Neuronal stem cell (in vitro differentiated cells): ENCODE results near the gene SLC40A1.

Experiments used
- DNase-seq: peaks from one replicate; pipeline ENCODE4 v3.0.0-alpha.2; 2013; ENCODE audit warnings: low spot score
- H2AFZ ChIP-seq: one replicate; pipeline ENCODE4 v1.6.1; 2013; ENCODE audit warnings: mild to moderate bottlenecking, low read length, inconsistent platforms
- H2AK5ac ChIP-seq: 2 replicates; pipeline ENCODE4 v1.6.1; 2013; ENCODE audit warnings: low read depth, mild to moderate bottlenecking, inconsistent platforms, low read length, moderate library complexity, mixed read lengths
- H2BK120ac ChIP-seq: 2 replicates; pipeline ENCODE4 v1.6.1; 2013; ENCODE audit warnings: low read depth, mild to moderate bottlenecking, inconsistent platforms, low read length, moderate library complexity, mixed read lengths
- H2BK12ac ChIP-seq: one replicate; pipeline ENCODE4 v1.6.1; 2013; ENCODE audit warnings: low read length, inconsistent platforms
- H2BK15ac ChIP-seq: 2 replicates; pipeline ENCODE4 v1.6.1; 2013; ENCODE audit warnings: mild to moderate bottlenecking, low read length, inconsistent platforms, mixed read lengths
- H2BK5ac ChIP-seq: one replicate; pipeline ENCODE4 v1.6.1; 2013; ENCODE audit warnings: inconsistent platforms, mild to moderate bottlenecking, low read length, moderate library complexity
- H3K14ac ChIP-seq: one replicate; pipeline ENCODE4 v1.6.1; 2013; ENCODE audit warnings: low read length, inconsistent platforms
- H3K18ac ChIP-seq: 2 replicates; pipeline ENCODE4 v1.6.1; 2013; ENCODE audit warnings: low read length, inconsistent platforms
- H3K23ac ChIP-seq: 2 replicates; pipeline ENCODE4 v1.6.1; 2013; ENCODE audit warnings: low read depth, mild to moderate bottlenecking, mixed read lengths, low read length, inconsistent platforms; ENCODE audit not compliant: poor library complexity
- H3K27ac ChIP-seq: replicated peaks from 3 replicates; pipeline ENCODE4 v1.5.1; 2013; ENCODE audit warnings: low read length, inconsistent platforms
- H3K27me3 ChIP-seq, 3 experiments: 2 replicates each; pipeline ENCODE4 v1.6.1; 2013; ENCODE audit warnings: low read length in 3 of 3, mild to moderate bottlenecking in 2 of 3, inconsistent platforms in 1 of 3, low read depth in 1 of 3, mixed read lengths in 1 of 3, moderate library complexity in 1 of 3; ENCODE audit not compliant: control insufficient read depth in 3 of 3, insufficient read depth in 3 of 3
- H3K36me3 ChIP-seq, 2 donors: replicated peaks in 1 of 2; 2 replicates each; pipeline ENCODE4 v1.6.1; 2013; ENCODE audit warnings: low read length in 2 of 2; ENCODE audit not compliant: control insufficient read depth in 2 of 2, insufficient read depth in 2 of 2
- H3K4ac ChIP-seq: 2 replicates; pipeline ENCODE4 v1.6.1; 2013; ENCODE audit warnings: inconsistent platforms, mild to moderate bottlenecking, low read length, moderate library complexity
- H3K4me1 ChIP-seq, 2 donors: 1 replicate in 1 of 2; 2 replicates in 1 of 2; pipeline ENCODE4 v1.6.1; 2013; ENCODE audit warnings: low read length in 2 of 2, low read depth in 1 of 2; ENCODE audit not compliant: control insufficient read depth in 2 of 2, insufficient read depth in 1 of 2
- H3K4me2 ChIP-seq: one replicate; pipeline ENCODE4 v1.6.1; 2013; ENCODE audit warnings: mild to moderate bottlenecking, low read length, inconsistent platforms; ENCODE audit not compliant: insufficient read depth, poor library complexity, severe bottlenecking
- H3K4me3 ChIP-seq, 2 donors: 2 replicates each; pipeline ENCODE4 v1.5.1; 2013; ENCODE audit warnings: low read length in 2 of 2, mild to moderate bottlenecking in 2 of 2, inconsistent platforms in 1 of 2, moderate library complexity in 1 of 2
- H3K79me1 ChIP-seq: one replicate; pipeline ENCODE4 v1.6.1; 2013; ENCODE audit warnings: low read depth, mild to moderate bottlenecking, inconsistent platforms, low read length, moderate library complexity
- H3K9ac ChIP-seq: one replicate; pipeline ENCODE4 v1.6.1; 2013; ENCODE audit warnings: mild to moderate bottlenecking, low read depth, low read length, inconsistent platforms; ENCODE audit not compliant: poor library complexity
- H3K9me3 ChIP-seq, 2 donors: replicated peaks in 1 of 2; 2 replicates each; pipeline versions ENCODE3 to v1.6.1; 2013; ENCODE audit warnings: low read length in 2 of 2, mild to moderate bottlenecking in 2 of 2, inconsistent platforms in 1 of 2, low read depth in 1 of 2, mixed read lengths in 1 of 2, moderate library complexity in 1 of 2; ENCODE audit not compliant: control insufficient read depth in 2 of 2, insufficient read depth in 1 of 2
- H4K8ac ChIP-seq: one replicate; pipeline ENCODE4 v1.6.1; 2013; ENCODE audit warnings: low read depth, mild to moderate bottlenecking, inconsistent platforms, low read length, moderate library complexity
- H4K91ac ChIP-seq: one replicate; pipeline ENCODE4 v1.6.1; 2013; ENCODE audit warnings: low read length, low read depth, mild to moderate bottlenecking, inconsistent platforms; ENCODE audit not compliant: poor library complexity
- WGBS, 2 donors: extraction: QIAGEN DNeasy Blood & Tissue Kit; methylation state at CpG; one replicate each; pipeline ENCODE4 v1.1.7; 2013; ENCODE audit warnings: missing lambda C conversion rate in 2 of 2, mixed read lengths in 1 of 2; ENCODE audit not compliant: insufficient read length in 2 of 2, insufficient replicate concordance in 1 of 2; ENCODE audit errors: extremely low coverage in 2 of 2; 5-methylcytosine and 5-hydroxymethylcytosine counted together

SLC40A1 gene

DNA sequence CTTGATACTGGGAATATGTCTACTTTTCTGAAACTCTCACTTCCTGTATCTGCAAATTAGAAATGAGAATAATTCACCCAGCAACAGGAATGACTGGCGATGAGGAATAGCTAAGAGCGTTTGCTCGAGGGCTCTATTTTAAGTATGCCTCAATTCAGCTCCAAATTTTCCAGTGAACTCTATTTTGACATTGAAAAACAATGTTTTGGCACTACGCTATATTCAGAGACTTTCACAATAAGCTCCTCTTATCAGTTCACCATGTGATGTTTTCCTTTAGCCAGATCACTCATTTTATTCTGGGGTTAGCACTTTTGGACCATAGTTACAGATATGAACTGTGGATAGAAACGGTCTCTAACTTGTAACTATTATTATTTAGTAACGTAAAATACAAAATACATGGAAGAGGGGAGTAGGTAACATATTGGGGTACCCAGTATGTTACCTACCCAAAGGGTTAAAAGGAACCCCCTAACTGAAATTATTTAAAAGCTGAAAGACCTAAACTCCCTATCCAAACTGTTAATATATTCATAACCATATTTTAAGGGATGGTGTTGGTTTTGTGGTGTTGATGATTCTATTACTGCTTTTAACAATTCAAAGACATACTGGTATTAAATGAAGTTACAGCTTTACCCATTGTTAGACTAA is 28.1 kb downstream of the SLC40A1 start:
- H3K9ac ChIP-seq = no peak overlapping the region
- H3K14ac ChIP-seq = no peak overlapping the region
- H2AK5ac ChIP-seq = no peak overlapping the region
- no peak overlapping the region for H2BK12ac ChIP-seq
- no peak overlapping the region for H3K4me2 ChIP-seq
- no peaks in the 10 kb centered on the region for H3K27me3 ChIP-seq
- H3K9me3 ChIP-seq = no peaks in the 10 kb centered on the region
- no peaks in the 10 kb centered on the region for H3K79me1 ChIP-seq
- H4K8ac ChIP-seq = no peak overlapping the region
- DNase-seq = no peak
- no peaks in the 10 kb centered on the region for H3K4me1 ChIP-seq
- no peak overlapping the region for H3K18ac ChIP-seq
- H3K36me3 ChIP-seq = no peaks in the 10 kb centered on the region
- H2BK120ac ChIP-seq = no peak overlapping the region
- no peak overlapping the region for H3K4ac ChIP-seq
- no peak overlapping the region for H3K27ac ChIP-seq
- no peak overlapping the region for H3K4me3 ChIP-seq
- H2BK15ac ChIP-seq = no peak overlapping the region
- no CpG with 5 or more reads among the region's 6 CpGs for WGBS, 2 donors
- H2BK5ac ChIP-seq = no peak overlapping the region
- H2AFZ ChIP-seq = no peak overlapping the region
- H4K91ac ChIP-seq = no peak overlapping the region
- H3K23ac ChIP-seq = no peak overlapping the region

- H2BK120ac ChIP-seq = no peak overlapping the region
- H3K4me3 ChIP-seq = no peak overlapping the region
- H3K79me1 ChIP-seq = no peaks in the 10 kb centered on the region
- H3K9me3 ChIP-seq = no peaks in the 10 kb centered on the region
- no peak overlapping the region for H2BK12ac ChIP-seq
- no peak overlapping the region for H3K14ac ChIP-seq
- no peak overlapping the region for H4K91ac ChIP-seq
- no peak overlapping the region for H2BK5ac ChIP-seq
- no peak overlapping the region for H3K4ac ChIP-seq
- H2BK15ac ChIP-seq = no peak overlapping the region
- H2AK5ac ChIP-seq = no peak overlapping the region
- no peak for DNase-seq
- H2AFZ ChIP-seq = no peak overlapping the region
- H3K23ac ChIP-seq = no peak overlapping the region
- H3K36me3 ChIP-seq = no peaks in the 10 kb centered on the region
- H4K8ac ChIP-seq = no peak overlapping the region
- H3K27me3 ChIP-seq = no peaks in the 10 kb centered on the region
- no peak overlapping the region for H3K4me2 ChIP-seq
- H3K18ac ChIP-seq = no peak overlapping the region
- H3K9ac ChIP-seq = no peak overlapping the region
- no peak overlapping the region for H3K27ac ChIP-seq
- no peaks in the 10 kb centered on the region for H3K4me1 ChIP-seq
Observed at GRCh38 chr2:189551808-189552207, 28.8 kb downstream of the SLC40A1 start.

DNA sequence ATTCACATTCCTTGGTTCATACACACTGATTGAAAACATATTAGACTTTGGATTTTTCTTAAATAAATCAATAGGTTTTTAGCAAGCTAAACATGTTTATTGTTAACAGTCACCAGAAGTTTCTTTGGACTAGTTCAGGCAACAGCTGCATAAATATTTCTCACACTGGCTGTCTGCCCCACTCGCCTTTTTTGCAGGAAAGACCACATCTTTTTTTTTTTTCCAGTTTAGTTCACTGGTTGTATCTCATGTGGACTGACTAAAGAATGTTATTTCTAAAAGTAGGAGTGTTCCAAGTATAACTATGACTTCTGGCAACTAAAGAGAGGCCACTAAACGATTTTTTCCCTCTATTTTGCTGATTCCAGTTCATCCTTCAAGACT is 31.1 kb downstream of the SLC40A1 start:
- Histone ChIP-seq H3K9me3 (no peaks in the 10 kb centered on the region), H2BK12ac (no peak overlapping the region), H4K91ac (no peak overlapping the region), H2BK15ac (no peak overlapping the region), H4K8ac (no peak overlapping the region), H3K79me1 (no peaks in the 10 kb centered on the region), H3K23ac (no peak overlapping the region), H3K18ac (no peak overlapping the region), H3K14ac (no peak overlapping the region), H3K27ac (no peak overlapping the region), H3K4me1 (no peaks in the 10 kb centered on the region), H2BK120ac (no peak overlapping the region), H3K4me3 (no peak overlapping the region), H3K27me3 (no peaks in the 10 kb centered on the region), H3K36me3 (no peaks in the 10 kb centered on the region), H2AFZ (peak overlapping the region; percentile 37), H2BK5ac (no peak overlapping the region), H3K9ac (no peak overlapping the region), H3K4ac (no peak overlapping the region), H2AK5ac (no peak overlapping the region), H3K4me2 (no peak overlapping the region)
- no peak for DNase-seq
- WGBS, 2 donors = no CpG with 5 or more reads among the region's 2 CpGs

- no peak overlapping the region for H4K91ac ChIP-seq
- H3K9ac ChIP-seq = no peak overlapping the region
- no peak overlapping the region for H3K23ac ChIP-seq
- peak overlapping the region; percentile 37 for H2AFZ ChIP-seq
- H2BK12ac ChIP-seq = no peak overlapping the region
- WGBS, 2 donors = no CpG with 5 or more reads among the region's 2 CpGs
- no peak overlapping the region for H3K4ac ChIP-seq
- no peak overlapping the region for H4K8ac ChIP-seq
- no peaks in the 10 kb centered on the region for H3K79me1 ChIP-seq
- no peak for DNase-seq
- no peak overlapping the region for H2AK5ac ChIP-seq
- no peak overlapping the region for H2BK15ac ChIP-seq
- peaks cover 0 to 2% of the 10 kb centered on the region in 2 donors for H3K4me1 ChIP-seq
- H3K27ac ChIP-seq = no peak overlapping the region
- H3K4me3 ChIP-seq = no peak overlapping the region
- H2BK120ac ChIP-seq = no peak overlapping the region
- no peaks in the 10 kb centered on the region for H3K9me3 ChIP-seq
- no peak overlapping the region for H3K18ac ChIP-seq
- no peaks in the 10 kb centered on the region for H3K36me3 ChIP-seq
- H3K27me3 ChIP-seq = no peaks in the 10 kb centered on the region
- H3K4me2 ChIP-seq = no peak overlapping the region
- no peak overlapping the region for H2BK5ac ChIP-seq
- H3K14ac ChIP-seq = no peak overlapping the region
Observed at GRCh38 chr2:189548666-189549448, 31.7 kb downstream of the SLC40A1 start.
